Naive thymus-derived CD4-positive, alpha-beta T cell (primary cell): ENCODE results near the gene MTTP. TPM values are rescaled to one million over a fixed set of nuclear protein-coding genes. Genes with fewer than 3 reads are reported as not detected.

ENCODE experiments used
- ATAC-seq: fragments of 150-1000 bp; cut with Tn5 transposase; 2 replicates; pipeline ENCODE4 v1.10.0; 2021; ENCODE audit warnings: mild to moderate bottlenecking, moderate library complexity
- CTCF ChIA-PET: fragments of 350-600 bp; sonication (Branson Sonifier 250); formaldehyde crosslinking; loops from one replicate; lab custom pipeline; 2021; ENCODE audit warnings: antibody characterized with exemption; lab: Charles Lee
- POLR2A ChIA-PET: fragments of 350-600 bp; sonication (Branson Sonifier 250); formaldehyde crosslinking; loops from one replicate; lab custom pipeline; 2021; ENCODE audit warnings: antibody characterized with exemption, inconsistent platforms; lab: Charles Lee
- DNase-seq, 9 donors: peaks; one replicate each; pipeline versions ENCODE4 v3.0.0 to v3.0.0-alpha.2; 2020 to 2022; ENCODE audit warnings: mixed read lengths in 1 of 9
- H3K27ac ChIP-seq: one replicate; pipeline ENCODE4 v1.7.0; 2013; ENCODE audit warnings: mild to moderate bottlenecking, low read depth, low read length, moderate library complexity
- H3K27me3 ChIP-seq, 2 donors: one replicate each; pipeline ENCODE4 v1.7.0; 2013; ENCODE audit warnings: low read length in 2 of 2, mild to moderate bottlenecking in 2 of 2, moderate library complexity in 2 of 2; ENCODE audit not compliant: control insufficient read depth in 2 of 2, insufficient read depth in 2 of 2
- H3K36me3 ChIP-seq, 3 experiments: 1 replicate in 2 of 3; 2 replicates in 1 of 3; pipeline ENCODE4 v1.7.0; 2013; ENCODE audit warnings: low read length in 3 of 3, mild to moderate bottlenecking in 3 of 3, moderate library complexity in 1 of 3; ENCODE audit not compliant: insufficient read depth in 3 of 3, control insufficient read depth in 2 of 3
- H3K4me1 ChIP-seq, 2 donors: one replicate each; pipeline ENCODE4 v1.7.0; 2013; ENCODE audit warnings: low read length in 2 of 2, mild to moderate bottlenecking in 2 of 2, moderate library complexity in 1 of 2; ENCODE audit not compliant: control insufficient read depth in 2 of 2, insufficient read depth in 2 of 2
- H3K4me3 ChIP-seq: 2 replicates; pipeline ENCODE4 v1.7.0; 2013; ENCODE audit warnings: mild to moderate bottlenecking, low read length
- H3K9me3 ChIP-seq, 3 experiments: 1 replicate in 2 of 3; 2 replicates in 1 of 3; pipeline ENCODE4 v1.7.0; 2013; ENCODE audit warnings: low read length in 3 of 3; ENCODE audit not compliant: control insufficient read depth in 2 of 3
- H3K27ac Mint-ChIP-seq, 9 donors: one replicate each; pipeline ENCODE4 v1.8.0; 2020 to 2022; ENCODE audit warnings: mixed read lengths in 9 of 9, mild to moderate bottlenecking in 8 of 9, moderate library complexity in 5 of 9, inconsistent platforms in 2 of 9
- H3K27me3 Mint-ChIP-seq, 5 donors: one replicate each; pipeline ENCODE4 v1.8.0; 2021 to 2022; ENCODE audit warnings: mixed read lengths in 5 of 5, mild to moderate bottlenecking in 1 of 5
- H3K36me3 Mint-ChIP-seq, 5 donors: one replicate each; pipeline ENCODE4 v1.8.0; 2020 to 2022; ENCODE audit warnings: mixed read lengths in 5 of 5, mild to moderate bottlenecking in 3 of 5, inconsistent platforms in 1 of 5
- H3K4me1 Mint-ChIP-seq, 7 donors: one replicate each; pipeline ENCODE4 v1.8.0; 2020 to 2022; ENCODE audit warnings: mixed read lengths in 7 of 7, mild to moderate bottlenecking in 3 of 7, inconsistent platforms in 1 of 7
- H3K4me3 Mint-ChIP-seq, 10 donors: one replicate each; pipeline ENCODE4 v1.8.0; 2020 to 2022; ENCODE audit warnings: mild to moderate bottlenecking in 10 of 10, mixed read lengths in 10 of 10, moderate library complexity in 6 of 10, inconsistent platforms in 2 of 10
- H3K9me3 Mint-ChIP-seq, 11 donors: one replicate each; pipeline ENCODE4 v1.8.0; 2020 to 2022; ENCODE audit warnings: mixed read lengths in 11 of 11, mild to moderate bottlenecking in 4 of 11, inconsistent platforms in 1 of 11, moderate library complexity in 1 of 11
- intact Hi-C, 2 donors: fragments of 100-400 bp; cut with micrococcal nuclease; formaldehyde crosslinking; loops; one replicate each; pipeline ENCODE4 v1.15.1; 2023
- polyA plus RNA-seq, 2 donors: library from polyadenylated mRNA; unstranded; fragments of 300-500 nt; fragmentation: Illumina TruSeq; gene quantifications; one replicate each; pipeline ENCODE4 v1.2.3, GENCODE V29; 2021
- total RNA-seq, 6 experiments: library from RNA in 5 of 6; stranded (reverse) in 5 of 6; gene quantifications; 1 replicate in 5 of 6; 2 replicates in 1 of 6; pipeline ENCODE4 v1.2.3 and lab custom pipeline; 2021 to 2026

MTTP gene
- total and polyA plus RNA-seq, 7 experiments from 2014 or later, result 0.51 to 0.76 TPM; not detected in 5

GRCh38 chr4:99572527-99573240 is 1.9 kb upstream of the MTTP start:
- DNase-seq (no peak), ATAC-seq (no peak)
- peaks cover 0 to 3% (median 0%) of the 10 kb centered on the region in 7 donors for H3K4me1 Mint-ChIP-seq
- no peak overlapping the region for H3K27ac Mint-ChIP-seq
- H3K36me3 Mint-ChIP-seq, result no peaks in the 10 kb centered on the region
- ChIA-PET POLR2A (interaction anchor here (1.7 kb wide), 1 partner anchor 9 kb away, joined by 9 read pairs; the partner anchor contains the start of gene TRMT10A), CTCF (interaction anchor here (0.5 to 1.4 kb wide), 3 partner anchors 9 to 483 kb away, joined by 3 to 8 read pairs (median 4); partner anchors contain the start of gene TRMT10A)
- H3K4me1 ChIP-seq, result no peaks in the 10 kb centered on the region
- no peaks in the 10 kb centered on the region for H3K36me3 ChIP-seq
- peaks cover 0 to 2% (median 0%) of the 10 kb centered on the region in 11 donors for H3K9me3 Mint-ChIP-seq
- H3K9me3 ChIP-seq, result no peaks in the 10 kb centered on the region
- H3K27me3 ChIP-seq, result peaks cover 0 to 5% of the 10 kb centered on the region in 2 donors
- peaks cover 44 to 60% (median 54%) of the 10 kb centered on the region in 5 donors for H3K27me3 Mint-ChIP-seq
- no peak overlapping the region for H3K4me3 ChIP-seq
- no peak overlapping the region for H3K27ac ChIP-seq
- intact Hi-C loops, result no loop called here
- H3K4me3 Mint-ChIP-seq, result no peak overlapping the region

GRCh38 chr4:99573735-99574368 is 772 bp upstream of the MTTP start:
- H3K36me3 ChIP-seq, result no peaks in the 10 kb centered on the region
- Mint-ChIP-seq H3K27me3 (peaks cover 42 to 52% (median 48%) of the 10 kb centered on the region in 5 donors), H3K4me1 (peaks cover 0 to 3% (median 0%) of the 10 kb centered on the region in 7 donors), H3K36me3 (no peaks in the 10 kb centered on the region), H3K9me3 (peaks cover 0 to 2% (median 0%) of the 10 kb centered on the region in 11 donors), H3K4me3 (no peak overlapping the region), H3K27ac (no peak overlapping the region)
- no peak for DNase-seq
- no peak overlapping the region for H3K4me3 ChIP-seq
- CTCF ChIA-PET, result interaction anchor here (1.4 kb wide), 1 partner anchor 11 kb away, joined by 8 read pairs; the partner anchor contains the start of gene TRMT10A
- intact Hi-C loops, result no loop called here
- peaks cover 0 to 5% of the 10 kb centered on the region in 2 donors for H3K27me3 ChIP-seq
- ATAC-seq, result no peak
- H3K27ac ChIP-seq, result no peak overlapping the region
- H3K9me3 ChIP-seq, result no peaks in the 10 kb centered on the region
- H3K4me1 ChIP-seq, result no peaks in the 10 kb centered on the region
- POLR2A ChIA-PET, result no interaction called here

GRCh38 chr4:99578714-99579113 is 4.1 kb downstream of the MTTP start:
- no peaks in the 10 kb centered on the region for H3K9me3 Mint-ChIP-seq
- Histone ChIP-seq H3K36me3 (no peaks in the 10 kb centered on the region), H3K27me3 (peaks cover 0 to 3% of the 10 kb centered on the region in 2 donors), H3K4me1 (no peaks in the 10 kb centered on the region), H3K27ac (no peak overlapping the region), H3K9me3 (no peaks in the 10 kb centered on the region), H3K4me3 (no peak overlapping the region)
- DNase-seq, result no peak
- POLR2A ChIA-PET, result no interaction called here
- CTCF ChIA-PET, result no interaction called here
- H3K27ac Mint-ChIP-seq, result no peak overlapping the region
- no peaks in the 10 kb centered on the region for H3K36me3 Mint-ChIP-seq
- H3K4me3 Mint-ChIP-seq, result no peak overlapping the region
- no peak for ATAC-seq
- intact Hi-C loops, result no loop called here
- H3K27me3 Mint-ChIP-seq, result peaks cover 31 to 49% (median 37%) of the 10 kb centered on the region in 5 donors
- H3K4me1 Mint-ChIP-seq, result peaks cover 0 to 3% (median 0%) of the 10 kb centered on the region in 7 donors

- Histone ChIP-seq H3K4me3 (no peak overlapping the region), H3K27ac (no peak overlapping the region), H3K4me1 (no peaks in the 10 kb centered on the region), H3K27me3 (peaks cover 2 to 3% of the 10 kb centered on the region in 2 donors), H3K9me3 (no peaks in the 10 kb centered on the region), H3K36me3 (no peaks in the 10 kb centered on the region)
- POLR2A ChIA-PET, result no interaction called here
- Mint-ChIP-seq H3K27me3 (peaks cover 13 to 36% (median 25%) of the 10 kb centered on the region in 5 donors), H3K9me3 (no peaks in the 10 kb centered on the region), H3K4me3 (no peak overlapping the region), H3K27ac (no peak overlapping the region), H3K4me1 (no peaks in the 10 kb centered on the region), H3K36me3 (no peaks in the 10 kb centered on the region)
- intact Hi-C loops, result no loop called here
- CTCF ChIA-PET, result no interaction called here
- no peak for DNase-seq
- ATAC-seq, result no peak
These were observed 10.9 kb downstream of the MTTP start for GRCh38 chr4:99585516-99585915.

- intact Hi-C loops, result no loop called here
- H3K27me3 ChIP-seq, result peaks cover 0 to 2% of the 10 kb centered on the region in 2 donors
- no peak overlapping the region for H3K27ac ChIP-seq
- Mint-ChIP-seq H3K27me3 (peaks cover 10 to 35% (median 23%) of the 10 kb centered on the region in 5 donors), H3K36me3 (no peaks in the 10 kb centered on the region), H3K9me3 (no peaks in the 10 kb centered on the region), H3K27ac (no peak overlapping the region), H3K4me3 (no peak overlapping the region), H3K4me1 (no peaks in the 10 kb centered on the region)
- no peak for ATAC-seq
- ChIA-PET CTCF (no interaction called here), POLR2A (no interaction called here)
- H3K4me3 ChIP-seq, result no peak overlapping the region
- H3K4me1 ChIP-seq, result no peaks in the 10 kb centered on the region
- DNase-seq, result no peak
- no peaks in the 10 kb centered on the region for H3K9me3 ChIP-seq
- H3K36me3 ChIP-seq, result no peaks in the 10 kb centered on the region
These were observed 11.7 kb downstream of the MTTP start for GRCh38 chr4:99586322-99586721.

- CTCF ChIA-PET, result no interaction called here
- Histone ChIP-seq H3K27me3 (peaks cover 0 to 2% of the 10 kb centered on the region in 2 donors), H3K9me3 (no peaks in the 10 kb centered on the region), H3K36me3 (no peaks in the 10 kb centered on the region), H3K27ac (no peak overlapping the region), H3K4me1 (no peaks in the 10 kb centered on the region), H3K4me3 (no peak overlapping the region)
- intact Hi-C loops, result no loop called here
- peaks cover 5 to 31% (median 18%) of the 10 kb centered on the region in 5 donors for H3K27me3 Mint-ChIP-seq
- H3K4me1 Mint-ChIP-seq, result peaks cover 0 to 2% (median 0%) of the 10 kb centered on the region in 7 donors
- H3K27ac Mint-ChIP-seq, result no peak overlapping the region
- ATAC-seq, result no peak
- H3K4me3 Mint-ChIP-seq, result no peak overlapping the region
- H3K36me3 Mint-ChIP-seq, result no peaks in the 10 kb centered on the region
- H3K9me3 Mint-ChIP-seq, result no peaks in the 10 kb centered on the region
- POLR2A ChIA-PET, result no interaction called here
- DNase-seq, result no peak
These were observed 12.2 kb downstream of the MTTP start for GRCh38 chr4:99586797-99587196.
